OCI-LY1 (cell line): ENCODE results near the gene MOGAT1.
"Not testable (repeated sequence)": the region's sequence is repeated elsewhere in the genome, so short reads cannot be mapped to it uniquely, and the experiment has no call there.

Source experiments
- H2AFZ ChIP-seq: fragments of 200-600 bp; sonication (generic), shearing (Covaris generic); 2 replicates; pipeline ENCODE4 v1.6.0; 2014; ENCODE audit warnings: antibody characterized with exemption, mild to moderate bottlenecking, low read length
- H3F3A ChIP-seq: fragments of 200-600 bp; sonication (generic), shearing (Covaris generic); 2 replicates; pipeline ENCODE4 v1.6.0; 2014; ENCODE audit warnings: mild to moderate bottlenecking, antibody characterized with exemption, low read length, moderate library complexity; ENCODE audit not compliant: insufficient read depth
- H3K27ac ChIP-seq: fragments of 200-600 bp; sonication (generic); 2 replicates; pipeline ENCODE4 v1.5.1; 2014; ENCODE audit warnings: low read length, mixed run types, mild to moderate bottlenecking, low read depth; ENCODE audit not compliant: poor library complexity, severe bottlenecking
- H3K27me3 ChIP-seq: fragments of 200-600 bp; sonication (generic); 2 replicates; pipeline ENCODE4 v1.6.0; 2014; ENCODE audit warnings: antibody characterized with exemption, mild to moderate bottlenecking, low read length, moderate library complexity; ENCODE audit not compliant: insufficient read depth
- H3K36me3 ChIP-seq: fragments of 200-600 bp; sonication (generic); 2 replicates; pipeline ENCODE4 v1.6.1; 2014; ENCODE audit warnings: mild to moderate bottlenecking, antibody characterized with exemption, low read length, moderate library complexity, mixed read lengths; ENCODE audit not compliant: insufficient read depth
- H3K4me1 ChIP-seq: fragments of 200-600 bp; sonication (generic); 2 replicates; pipeline ENCODE4 v1.5.1; 2014; ENCODE audit warnings: mild to moderate bottlenecking, low read length, moderate library complexity; ENCODE audit not compliant: insufficient read depth, severe bottlenecking
- H3K4me2 ChIP-seq: fragments of 200-600 bp; sonication (generic), shearing (Covaris generic); 2 replicates; pipeline ENCODE4 v1.6.1; 2014; ENCODE audit warnings: low read length
- H3K4me3 ChIP-seq: fragments of 200-600 bp; sonication (generic); 2 replicates; pipeline ENCODE4 v1.5.1; 2014; ENCODE audit warnings: low read length, low read depth, mild to moderate bottlenecking, mixed read lengths; ENCODE audit not compliant: poor library complexity, severe bottlenecking
- H3K79me2 ChIP-seq: fragments of 200-600 bp; shearing (Covaris generic); 2 replicates; pipeline ENCODE4 v1.6.1; 2016; ENCODE audit warnings: mixed run types, low read length, mixed read lengths; ENCODE audit not compliant: insufficient read depth
- H3K9ac ChIP-seq: fragments of 200-600 bp; sonication (generic), shearing (Covaris generic); 2 replicates; pipeline ENCODE4 v1.6.1; 2014; ENCODE audit warnings: mild to moderate bottlenecking, low read length, mixed read lengths
- H3K9me2 ChIP-seq: fragments of 200-600 bp; sonication (generic), shearing (Covaris generic); 2 replicates; pipeline ENCODE4 v1.6.1; 2014; ENCODE audit warnings: low read depth, mild to moderate bottlenecking, low read length, mixed read lengths
- H3K9me3 ChIP-seq: fragments of 200-600 bp; shearing (Covaris generic); 2 replicates; pipeline ENCODE4 v1.6.1; 2014; ENCODE audit warnings: low read length, mixed read lengths
- H4K20me1 ChIP-seq: fragments of 200-600 bp; sonication (generic), shearing (Covaris generic); 2 replicates; pipeline ENCODE4 v1.6.0; 2016; ENCODE audit warnings: mild to moderate bottlenecking, low read length; ENCODE audit not compliant: insufficient read depth
- CTCF ChIP-seq: fragments of 200-600 bp; sonication (generic), shearing (Covaris generic); IDR thresholded peaks from 2 replicates; pipeline ENCODE4 v1.5.1; 2017; ENCODE audit warnings: mild to moderate bottlenecking, antibody characterized with exemption, low read length, moderate library complexity, mixed read lengths
- EZH2 ChIP-seq: fragments of 200-600 bp; sonication (generic), shearing (Covaris generic); IDR thresholded peaks from 2 replicates; pipeline ENCODE4 v1.8.0; 2017; ENCODE audit warnings: borderline replicate concordance, mixed run types, mild to moderate bottlenecking, antibody characterized with exemption, low read length, moderate library complexity, mixed read lengths

MOGAT1 gene

GRCh38 chr2:222689322-222689721 is 17.9 kb downstream of the MOGAT1 start:
- Histone ChIP-seq H3K27ac (no peak overlapping the region), H3K27me3 (no peaks in the 10 kb centered on the region), H3K9me2 (no peaks in the 10 kb centered on the region), H3K36me3 (no peaks in the 10 kb centered on the region; the same call in 1 of the 2 replicates), H3K4me1 (peaks cover 3% of the 10 kb centered on the region), H3K9ac (no peak overlapping the region), H3F3A (no peaks in the 10 kb centered on the region), H2AFZ (no peak overlapping the region), H4K20me1 (no peaks in the 10 kb centered on the region), H3K4me2 (no peak overlapping the region), H3K79me2 (no peaks in the 10 kb centered on the region), H3K4me3 (no peak overlapping the region), H3K9me3 (no peaks in the 10 kb centered on the region)
- TF ChIP-seq EZH2 (no peak), CTCF (no peak)

GRCh38 chr2:222690564-222691200 is 19.2 kb downstream of the MOGAT1 start:
- no peaks in the 10 kb centered on the region for H3K79me2 ChIP-seq
- peaks cover 3% of the 10 kb centered on the region for H3K4me1 ChIP-seq
- H3K4me2 ChIP-seq: peak overlapping the region; percentile 54; the same call in 1 of the 2 replicates
- no peaks in the 10 kb centered on the region for H4K20me1 ChIP-seq
- H3K27ac ChIP-seq: no peak overlapping the region
- H3K4me3 ChIP-seq: no peak overlapping the region
- H3K9ac ChIP-seq: no peak overlapping the region
- H3K27me3 ChIP-seq: no peaks in the 10 kb centered on the region
- no peaks in the 10 kb centered on the region for H3F3A ChIP-seq
- no peaks in the 10 kb centered on the region; the same call in 1 of the 2 replicates for H3K36me3 ChIP-seq
- no peaks in the 10 kb centered on the region for H3K9me2 ChIP-seq
- no peaks in the 10 kb centered on the region for H3K9me3 ChIP-seq
- no peak overlapping the region for H2AFZ ChIP-seq
- peak; percentile 100 for TF ChIP-seq CTCF
- no peak for TF ChIP-seq EZH2

GRCh38 chr2:222693413-222693812 is 22.0 kb downstream of the MOGAT1 start:
- H3K79me2 ChIP-seq, H3F3A ChIP-seq, H3K4me1 ChIP-seq, H3K27me3 ChIP-seq, H3K9ac ChIP-seq, H3K9me2 ChIP-seq, H3K9me3 ChIP-seq, H3K4me2 ChIP-seq, H3K4me3 ChIP-seq, H3K36me3 ChIP-seq, H3K27ac ChIP-seq, H4K20me1 ChIP-seq, H2AFZ ChIP-seq: not testable (repeated sequence)

GRCh38 chr2:222693837-222694236 is 22.4 kb downstream of the MOGAT1 start:
- no peaks in the 10 kb centered on the region for H4K20me1 ChIP-seq
- H3K36me3 ChIP-seq: no peaks in the 10 kb centered on the region; the same call in 1 of the 2 replicates
- 0 out of 2 replicates have a peak, but pooled peaks cover 2% of the 10 kb centered on the region for H3K27me3 ChIP-seq
- no peaks in the 10 kb centered on the region for H3K9me3 ChIP-seq
- H3K4me1 ChIP-seq: peaks cover 3% of the 10 kb centered on the region
- H3K4me3 ChIP-seq: no peak overlapping the region
- no peak overlapping the region for H3K27ac ChIP-seq
- no peak overlapping the region for H2AFZ ChIP-seq
- no peak overlapping the region for H3K4me2 ChIP-seq
- H3K79me2 ChIP-seq: no peaks in the 10 kb centered on the region
- no peaks in the 10 kb centered on the region for H3F3A ChIP-seq
- peak; percentile 36 for TF ChIP-seq CTCF
- no peak for TF ChIP-seq EZH2
- H3K9ac ChIP-seq: no peak overlapping the region
- H3K9me2 ChIP-seq: no peaks in the 10 kb centered on the region
